Dermis microvascular lymphatic vessel endothelial cell (primary cell): Measurements from ENCODE around the gene VSTM5. TPM values are rescaled to one million over a fixed set of nuclear protein-coding genes. Genes with fewer than 3 reads are reported as not detected.
"Not testable (repeated sequence)": the region's sequence is repeated elsewhere in the genome, so short reads cannot be mapped to it uniquely, and the experiment has no call there.

Source experiments
- DNase-seq, 2 donors: peaks; one replicate each; pipeline versions ENCODE4 v3.0.0 to v3.0.0-alpha.2; 2010; ENCODE audit warnings: low read depth in 2 of 2
- total RNA-seq: library from RNA; depleted of rRNA; stranded (reverse); fragments of >200 nt; gene quantifications from 2 replicates; pipeline ENCODE4 v1.2.1, GENCODE V29; 2014

Gene VSTM5
- total RNA-seq, result 0.13 TPM in 2 replicates

- no peak for DNase-seq
Measured at GRCh38 chr11:93850594-93851018, at the start of gene VSTM5. Gene VSTM5 (minus strand): TSS chr11:93850618. CDS start chr11:93850502, 116 bp downstream.

DNA sequence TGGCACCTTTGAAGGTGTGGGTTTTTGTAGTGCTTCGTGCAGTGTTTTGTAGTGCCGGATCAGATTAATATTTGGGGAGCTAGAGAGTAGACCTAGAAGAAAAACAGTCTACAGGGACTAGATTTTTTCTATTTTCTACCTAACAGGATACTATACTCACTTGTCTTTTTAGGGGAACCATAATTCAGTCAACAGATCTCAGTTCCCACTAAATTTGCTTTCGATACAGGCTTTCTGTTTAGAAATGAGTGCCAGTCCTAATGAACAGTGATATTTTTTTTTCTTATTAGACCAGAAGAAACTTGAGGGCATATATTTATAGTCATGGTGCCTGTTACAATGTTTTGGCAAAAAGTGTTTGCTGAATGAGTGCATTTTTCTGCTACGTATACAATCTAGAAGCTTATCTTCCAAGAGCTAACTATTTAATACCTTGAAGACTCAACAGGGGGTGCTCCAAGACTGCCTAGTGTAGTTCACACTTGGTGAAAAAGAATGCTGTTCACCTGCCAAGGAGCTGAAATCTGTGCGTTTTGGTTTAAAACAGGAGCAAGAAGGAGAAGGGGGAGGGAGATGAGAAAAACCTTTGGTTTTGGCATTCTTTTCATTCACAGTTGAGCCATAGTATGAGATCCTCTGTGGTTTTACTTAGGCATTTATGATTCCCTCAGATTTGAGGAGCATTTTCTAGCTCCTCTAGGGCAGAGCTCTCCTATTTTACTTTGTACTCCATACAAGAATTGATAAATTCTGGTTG lies 44.9 kb upstream of the VSTM5 start:
- peak; percentile 1 to 43 for DNase-seq

GRCh38 chr11:93890391-93891051 lies 40.1 kb upstream of the VSTM5 start:
- DNase-seq, result no peak

DNA sequence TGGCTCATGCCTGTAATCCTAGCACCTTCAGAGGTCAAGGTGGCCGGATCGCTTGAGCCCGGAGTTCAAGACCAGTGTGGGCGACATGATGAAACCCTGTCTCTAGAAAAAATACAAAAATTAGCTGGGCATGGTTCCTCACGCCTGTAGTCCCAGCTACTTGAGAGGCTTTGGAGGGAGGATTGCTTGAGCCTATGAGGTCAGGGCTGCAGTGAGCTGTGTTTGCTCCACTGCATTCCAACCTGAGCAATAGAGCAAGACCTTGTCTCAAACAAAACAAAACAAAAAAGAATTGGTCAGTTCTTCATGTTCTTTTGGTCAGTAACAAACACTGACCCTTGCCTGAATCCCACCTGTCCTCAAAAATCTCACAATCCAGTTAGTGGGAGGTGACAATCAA lies 36.7 kb upstream of the VSTM5 start:
- no peak for DNase-seq

DNA sequence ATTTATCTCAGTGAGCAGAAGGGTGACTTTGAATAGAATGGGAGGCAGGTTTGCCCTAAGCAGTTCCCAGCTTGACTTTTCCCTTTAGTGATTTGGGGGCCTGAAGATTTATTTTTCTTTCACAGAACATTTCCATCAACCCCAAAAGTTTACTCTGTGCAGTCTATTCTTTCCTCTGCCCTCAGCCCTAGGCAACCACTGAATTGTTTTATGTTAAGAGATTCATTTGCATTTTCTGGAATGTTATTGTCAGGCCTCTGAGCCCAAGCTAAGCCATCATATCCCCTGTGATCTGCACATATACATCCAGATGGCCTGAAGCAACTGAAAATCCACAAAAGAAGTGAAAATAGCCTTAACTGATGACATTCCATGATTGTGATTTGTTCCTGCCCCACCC lies 28.7 kb upstream of the VSTM5 start:
- DNase-seq, result not testable (repeated sequence)

DNA sequence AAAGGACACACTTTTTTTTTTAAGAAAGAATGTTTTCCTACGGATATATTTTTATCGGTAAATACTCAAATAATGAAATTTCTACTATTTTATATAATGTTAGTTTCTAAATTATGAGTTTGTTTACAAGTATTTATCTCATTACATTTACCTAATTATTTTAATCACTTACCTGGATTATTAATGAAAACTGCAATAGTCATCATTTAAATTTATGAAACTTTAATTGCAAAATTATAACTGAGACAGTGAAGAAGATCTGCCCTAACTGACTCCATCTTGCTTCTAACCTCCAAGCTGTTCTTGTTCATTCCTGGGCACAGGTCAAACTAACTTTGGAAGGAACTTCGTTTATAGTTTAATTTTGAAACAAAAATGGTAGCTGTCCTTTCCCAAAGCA lies 25.2 kb upstream of the VSTM5 start:
- DNase-seq, result no peak

- DNase-seq, result no peak
Measured at GRCh38 chr11:93871526-93871925, 21.1 kb upstream of the VSTM5 start.

DNA sequence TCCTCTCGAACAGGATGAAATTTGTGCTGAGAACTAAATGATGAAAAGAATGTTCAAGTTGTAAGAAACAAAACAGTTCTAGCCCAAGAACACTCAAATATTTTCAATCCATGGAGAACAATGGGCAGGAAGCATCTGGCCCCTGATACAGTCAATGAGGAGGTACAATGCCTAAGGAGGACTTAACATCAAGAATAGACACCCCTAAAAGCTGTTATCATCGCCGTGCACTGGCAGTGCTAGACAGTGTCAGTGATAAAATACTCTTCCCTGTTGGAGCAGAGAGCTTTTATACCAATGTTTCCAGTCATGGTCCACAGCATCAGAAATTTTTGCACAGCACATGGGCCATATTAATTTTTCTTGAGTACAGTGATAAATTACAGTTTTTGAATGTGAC lies 20.2 kb upstream of the VSTM5 start:
- peak in 1 of 2 donors; percentile 13 for DNase-seq

- no peak for DNase-seq
Measured at GRCh38 chr11:93869830-93870229, 19.4 kb upstream of the VSTM5 start.

GRCh38 chr11:93868404-93868803 lies 18.0 kb upstream of the VSTM5 start:
- not testable (repeated sequence) for DNase-seq

- DNase-seq, result no peak
Measured at GRCh38 chr11:93861808-93862207, 11.4 kb upstream of the VSTM5 start.

DNA sequence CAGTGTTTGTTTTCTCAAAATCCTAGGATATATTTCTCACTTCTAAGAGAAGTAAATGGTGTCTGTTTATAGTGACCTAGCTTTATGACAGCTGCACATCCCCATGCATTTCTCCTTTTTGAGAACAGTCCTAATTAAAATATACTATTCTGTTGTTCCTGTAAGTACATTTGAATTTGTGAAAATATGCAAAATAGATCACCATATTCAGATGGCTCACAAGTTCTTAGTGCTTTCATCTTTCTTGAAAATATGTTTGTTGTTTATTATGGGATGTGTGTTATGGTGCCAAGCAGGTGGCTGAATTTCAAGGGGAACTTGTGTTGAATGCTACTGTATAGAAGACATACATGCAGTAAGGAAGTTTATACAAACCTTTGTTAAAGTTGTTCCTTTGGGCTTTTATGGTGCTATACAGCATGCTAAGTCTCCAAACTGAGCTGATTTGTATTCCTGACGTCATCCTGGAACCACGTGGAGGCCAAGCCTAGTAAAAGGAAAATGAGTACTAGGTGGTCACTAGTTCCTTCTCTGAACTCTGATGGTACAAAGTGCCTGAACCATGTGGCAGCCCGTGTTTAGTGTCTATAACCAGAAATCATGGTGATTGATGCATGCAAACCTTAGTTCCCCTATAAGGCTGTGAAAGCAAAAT lies 7.8 kb upstream of the VSTM5 start:
- DNase-seq, result no peak

- peak in 1 of 2 donors; percentile 20 for DNase-seq
Measured at GRCh38 chr11:93857413-93858120, 7.1 kb upstream of the VSTM5 start.

- no peak for DNase-seq
Measured at GRCh38 chr11:93852242-93852641, 1.8 kb upstream of the VSTM5 start.

- no peak for DNase-seq
Measured at GRCh38 chr11:93849751-93850593, 446 bp downstream of the VSTM5 start.

DNA sequence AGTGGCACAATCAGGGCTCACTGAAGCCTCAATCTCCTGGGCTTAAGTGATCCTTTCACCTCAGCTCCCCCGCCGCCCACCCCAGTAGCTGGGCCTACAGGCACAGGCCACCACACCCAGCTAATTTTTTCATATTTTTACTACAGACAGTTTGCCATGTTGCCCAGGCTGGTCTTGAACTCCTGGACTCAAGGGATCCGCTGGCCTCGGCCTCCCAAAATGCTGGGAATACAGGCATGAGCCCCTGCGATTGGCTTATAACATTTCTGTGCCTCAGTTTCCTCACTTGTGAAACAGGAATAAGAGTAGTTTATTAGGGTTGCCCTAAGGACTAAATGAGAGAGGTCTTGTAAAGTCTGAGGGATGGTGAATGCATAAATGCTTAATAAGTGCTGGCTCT lies 1.2 kb downstream of the VSTM5 start:
- DNase-seq, result no peak

DNA sequence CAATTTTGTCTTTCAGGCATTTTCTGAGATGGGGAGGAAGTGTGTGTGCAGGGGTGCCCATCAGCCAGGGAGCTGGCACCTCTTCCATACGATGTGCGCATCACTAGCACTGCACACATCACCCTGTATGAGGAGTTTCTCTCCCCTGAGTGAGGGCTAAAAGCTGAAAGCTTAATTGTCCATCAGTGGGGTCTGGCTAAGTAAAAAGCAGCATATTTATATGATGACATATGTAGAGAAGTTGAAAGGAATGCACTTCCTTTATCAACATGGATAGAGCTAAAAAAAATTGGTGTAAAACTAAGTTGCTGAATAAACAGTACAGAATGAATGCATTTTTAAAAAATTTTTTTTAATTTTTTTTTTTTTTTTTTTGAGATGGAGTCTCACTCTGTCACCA lies 4.0 kb downstream of the VSTM5 start:
- no peak for DNase-seq

DNA sequence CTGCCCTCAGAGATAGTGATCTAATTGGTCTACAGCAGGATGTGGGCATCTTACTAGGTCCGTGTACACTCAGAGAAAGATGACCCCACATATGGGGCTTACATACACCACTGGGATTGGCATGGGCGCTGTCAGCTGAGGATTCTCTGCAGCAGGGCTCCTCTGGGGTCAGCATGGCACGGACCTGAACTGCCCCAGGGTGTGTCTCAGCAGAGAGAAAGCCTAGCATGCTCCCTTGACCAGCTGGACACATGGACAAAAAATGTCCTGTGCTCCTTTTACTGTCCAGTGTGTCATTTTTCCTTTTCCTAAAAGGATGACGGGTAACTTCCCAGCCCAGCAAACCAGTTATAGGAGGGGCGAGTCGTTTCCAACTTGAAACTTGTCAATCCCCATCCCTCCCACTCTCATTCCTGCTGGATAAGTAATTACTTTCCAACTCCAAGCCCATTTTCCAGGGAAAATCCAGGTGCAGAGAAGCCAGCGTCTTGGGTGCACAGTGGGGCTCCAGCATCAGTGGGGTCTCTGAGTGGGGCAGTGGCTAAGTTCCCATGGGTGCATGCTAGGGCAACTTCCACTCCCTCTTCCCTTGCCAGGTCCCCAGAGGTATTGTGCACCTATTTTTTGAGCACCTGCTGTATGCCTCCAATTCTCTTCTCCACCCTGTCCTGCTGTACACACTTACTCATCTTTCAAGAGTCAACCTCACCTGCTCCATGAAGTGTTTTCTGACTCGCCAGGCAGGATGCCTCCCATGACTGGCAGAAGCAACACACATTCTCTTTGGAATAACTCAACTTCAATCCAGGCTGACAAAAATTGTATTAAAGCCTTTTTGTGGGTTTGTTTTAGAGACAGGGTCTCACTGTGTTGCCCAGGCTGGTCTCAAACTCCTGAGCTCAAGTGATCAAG lies 5.0 kb downstream of the VSTM5 start:
- DNase-seq, result no peak

DNA sequence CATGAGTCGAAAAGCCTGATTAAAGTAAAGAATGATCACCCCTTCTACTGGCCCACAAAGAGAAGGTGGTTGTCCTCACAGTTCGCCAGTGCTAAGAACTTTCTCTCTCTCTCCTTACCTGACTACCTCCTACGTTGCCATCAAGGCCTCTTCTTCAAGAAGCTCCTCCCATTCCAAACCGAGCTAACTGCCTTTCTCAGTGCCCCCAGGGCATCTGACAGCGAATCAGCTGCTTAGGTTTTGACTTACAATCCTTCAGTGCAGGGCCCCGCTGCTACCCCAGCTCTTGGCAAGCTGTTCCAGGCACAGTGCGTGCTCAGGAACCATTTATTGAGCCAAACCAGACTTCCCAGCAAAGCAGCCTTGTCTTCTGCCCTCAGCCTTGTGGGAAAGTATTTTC lies 5.8 kb downstream of the VSTM5 start:
- no peak for DNase-seq

- DNase-seq, result no peak
Measured at GRCh38 chr11:93843906-93844305, 6.5 kb downstream of the VSTM5 start.
